GM19099 (cell line): ENCODE measurements around the gene KLHL18.

Experiments
- POLR2A ChIP-seq: IDR thresholded peaks from 3 replicates; pipeline ENCODE4 v1.6.1; 2011; ENCODE audit warnings: low read depth; ENCODE audit not compliant: insufficient read length; ENCODE audit errors: extremely low read depth

The KLHL18 gene

GRCh38 chr3:47366833-47367232 lies 84.1 kb downstream of the KLHL18 start:
- TF ChIP-seq POLR2A, result no peak

GRCh38 chr3:47367631-47368030 lies 84.9 kb downstream of the KLHL18 start:
- TF ChIP-seq POLR2A, result no peak

- TF ChIP-seq POLR2A, result no peak
These were observed 88.3 kb downstream of the KLHL18 start for GRCh38 chr3:47370887-47371697.

- no peak for TF ChIP-seq POLR2A
These were observed 91.8 kb downstream of the KLHL18 start for GRCh38 chr3:47374587-47374986.

GRCh38 chr3:47376393-47376792 lies 93.6 kb downstream of the KLHL18 start:
- no peak for TF ChIP-seq POLR2A

- no peak for TF ChIP-seq POLR2A
These were observed 94.4 kb downstream of the KLHL18 start for GRCh38 chr3:47377186-47377585.

- no peak for TF ChIP-seq POLR2A
These were observed 96.1 kb downstream of the KLHL18 start for GRCh38 chr3:47378869-47379268.

- TF ChIP-seq POLR2A, result no peak
These were observed 96.7 kb downstream of the KLHL18 start for GRCh38 chr3:47379411-47379899.

GRCh38 chr3:47380026-47380600 lies 97.4 kb downstream of the KLHL18 start:
- no peak for TF ChIP-seq POLR2A

- TF ChIP-seq POLR2A, result peak; percentile 96
These were observed 98.0 kb downstream of the KLHL18 start, which contains the start of gene PTPN23 for GRCh38 chr3:47380601-47381316. TSS of gene PTPN23 (plus strand) at chr3:47381021. CDS start at chr3:47381097, 76 bp downstream.

GRCh38 chr3:47381317-47382157 lies 98.8 kb downstream of the KLHL18 start:
- peak; percentile 50 for TF ChIP-seq POLR2A

GRCh38 chr3:47384425-47384824 lies 101.7 kb downstream of the KLHL18 start:
- no peak for TF ChIP-seq POLR2A

- no peak for TF ChIP-seq POLR2A
These were observed 102.3 kb downstream of the KLHL18 start for GRCh38 chr3:47385007-47385406.

- no peak for TF ChIP-seq POLR2A
These were observed 103.1 kb downstream of the KLHL18 start for GRCh38 chr3:47385796-47386195.

GRCh38 chr3:47392933-47393332 lies 110.2 kb downstream of the KLHL18 start:
- no peak for TF ChIP-seq POLR2A
